GM12878 (cell line): ENCODE data around the gene MIA2. TPM values are rescaled to one million over a fixed set of nuclear protein-coding genes. Genes with fewer than 3 reads are reported as not detected.
A peak's percentile ranks its signal among the peaks of the same experiment; 100 is the strongest.

Experiments
- ATAC-seq: fragments of 200-7000 bp; cut with Tn5 transposase; 3 replicates; pipeline ENCODE4 v1.9.1; 2020; ENCODE audit warnings: mild to moderate bottlenecking, moderate library complexity
- BruUV-seq: library from RNA; stranded (reverse); fragments of 400-500 nt; replicated peaks from 2 replicates; lab custom pipeline; 2021; lab: Mats Ljungman, UMichigan
- CTCF ChIA-PET: fragments of 300-600 bp; sonication (Branson Sonifier 250); formaldehyde crosslinking; extraction: SDS; loops from one replicate; lab custom pipeline; 2021; ENCODE audit warnings: inconsistent platforms; lab: Yijun Ruan, JAX
- POLR2A ChIA-PET: fragments of 350-600 bp; formaldehyde crosslinking; extraction: SDS; loops from one replicate; lab custom pipeline; 2021; ENCODE audit warnings: inconsistent platforms; lab: Charles Lee
- RAD21 ChIA-PET: fragments of 300-600 bp; sonication (Branson Sonifier 250); formaldehyde crosslinking; loops from one replicate; lab custom pipeline; 2023; ENCODE audit warnings: antibody characterized with exemption; ENCODE audit not compliant: unreplicated experiment; lab: Charles Lee
- SMC1A ChIA-PET: fragments of 300-600 bp; sonication (Branson Sonifier 250); formaldehyde crosslinking; loops from one replicate; lab custom pipeline; 2023; ENCODE audit not compliant: unreplicated experiment, uncharacterized antibody; lab: Charles Lee
- DNase-seq: peaks from one replicate; pipeline ENCODE4 v3.0.0-alpha.2; 2011; ENCODE audit warnings: low read depth, low spot score
- FAIRE-seq: peaks from 3 replicates; lab custom pipeline; 2011; peaks lifted over from hg19 to GRCh38; lab: Jason Lieb, UNC
- H2AFZ ChIP-seq: 2 replicates; pipeline ENCODE4 v1.6.0; 2011; ENCODE audit warnings: low read depth, low read length, control low read depth; ENCODE audit not compliant: control insufficient read depth
- H3K27ac ChIP-seq: 2 replicates; pipeline ENCODE4 v1.5.1; 2011; ENCODE audit warnings: control low read depth; ENCODE audit not compliant: control insufficient read depth, insufficient read depth
- H3K27me3 ChIP-seq, 2 experiments: replicated peaks in 1 of 2; 2 replicates each; pipeline versions ENCODE4 v1.6.0 to v1.6.1; 2011; ENCODE audit warnings: low read length in 1 of 2; ENCODE audit not compliant: control insufficient read depth in 2 of 2, insufficient read depth in 2 of 2
- H3K36me3 ChIP-seq, 2 experiments: 2 replicates each; pipeline ENCODE4 v1.5.1; 2011; ENCODE audit warnings: low read length in 1 of 2; ENCODE audit not compliant: control insufficient read depth in 2 of 2, insufficient read depth in 2 of 2
- H3K4me1 ChIP-seq: 2 replicates; pipeline ENCODE4 v1.6.1; 2011; ENCODE audit warnings: mild to moderate bottlenecking, low read length, moderate library complexity, mixed read lengths; ENCODE audit not compliant: control insufficient read depth, insufficient read depth
- H3K4me2 ChIP-seq: 2 replicates; pipeline ENCODE4 v1.6.0; 2011; ENCODE audit warnings: control low read depth; ENCODE audit not compliant: control insufficient read depth, insufficient read depth
- H3K4me3 ChIP-seq: fragments of 200-600 bp; sonication (generic); 2 replicates; pipeline ENCODE4 v1.5.1; 2016
- H3K79me2 ChIP-seq: 2 replicates; pipeline ENCODE4 v1.6.0; 2011; ENCODE audit warnings: low read length; ENCODE audit not compliant: control insufficient read depth, insufficient read depth
- H3K9ac ChIP-seq: 2 replicates; pipeline ENCODE4 v1.8.0; 2011; ENCODE audit warnings: low read length, control low read depth, mixed read lengths; ENCODE audit not compliant: control insufficient read depth, insufficient read depth
- H3K9me3 ChIP-seq: replicated peaks from 3 replicates; pipeline ENCODE4 v1.5.1; 2011; ENCODE audit warnings: mild to moderate bottlenecking, low read length; ENCODE audit not compliant: control insufficient read depth, insufficient read depth
- H4K20me1 ChIP-seq: 2 replicates; pipeline ENCODE4 v1.6.0; 2011; ENCODE audit not compliant: control insufficient read depth, insufficient read depth
- CBFB ChIP-seq: IDR thresholded peaks from 2 replicates; pipeline ENCODE4 v1.6.1; 2016; ENCODE audit warnings: antibody characterized with exemption, low read depth
- CBX5 ChIP-seq: sonication (generic); IDR thresholded peaks from 2 replicates; pipeline ENCODE4 v1.6.1; 2016; ENCODE audit warnings: low read depth, moderate library complexity, mild to moderate bottlenecking, inconsistent platforms
- KAT2A ChIP-seq: conservative IDR thresholded peaks from 2 replicates; pipeline ENCODE4 v1.6.1; 2011; ENCODE audit warnings: low read depth, low read length; ENCODE audit not compliant: control insufficient read depth
- MTA3 ChIP-seq: IDR thresholded peaks from 2 replicates; pipeline ENCODE4 v1.6.1; 2012; ENCODE audit warnings: low read length, inconsistent platforms, borderline replicate concordance
- NFYA ChIP-seq: IDR thresholded peaks from 2 replicates; pipeline ENCODE4 v1.6.1; 2011; ENCODE audit warnings: low read depth, mild to moderate bottlenecking, low read length, improper control_type of control experiment, borderline replicate concordance
- PAX5 ChIP-seq: IDR thresholded peaks from 2 replicates; pipeline ENCODE4 v1.6.1; 2011; ENCODE audit warnings: low read depth, low read length, borderline replicate concordance
- PML ChIP-seq: IDR thresholded peaks from 2 replicates; pipeline ENCODE4 v1.6.1; 2012; ENCODE audit warnings: low read length, inconsistent platforms
- POLR2AphosphoS5 ChIP-seq: IDR thresholded peaks from 2 replicates; pipeline ENCODE4 v1.6.1; 2011; ENCODE audit warnings: mild to moderate bottlenecking, low read length, inconsistent platforms
- TBL1XR1 ChIP-seq: IDR thresholded peaks from 2 replicates; pipeline ENCODE4 v1.6.1; 2012; ENCODE audit warnings: low read depth, low read length, improper control_type of control experiment
- ZBED1 ChIP-seq: IDR thresholded peaks from 2 replicates; pipeline ENCODE4 v1.6.1; 2016; ENCODE audit warnings: borderline replicate concordance
- WGBS: methylation state at CpG from one replicate; pipeline ENCODE4 v1.1.6; 2016; ENCODE audit warnings: low lambda C conversion rate; ENCODE audit not compliant: insufficient replicate concordance, insufficient coverage; ENCODE audit errors: missing lambda C conversion rate; 5-methylcytosine and 5-hydroxymethylcytosine counted together
- in situ Hi-C: fragments of 300-500 bp; cut with MboI; formaldehyde crosslinking; loops from 9 replicates; pipeline ENCODE4 v1.14.3; 2018; ENCODE audit warnings: mixed read lengths
- intact Hi-C: fragments of 100-400 bp; cut with micrococcal nuclease; formaldehyde crosslinking; loops from one replicate; pipeline ENCODE4 v1.14.2; 2022; ENCODE audit not compliant: unreplicated experiment
- polyA plus RNA-seq, 11 experiments: library from polyadenylated mRNA; depleted of rRNA in 4 of 11; unstranded in 6 of 11; stranded (reverse) in 5 of 11; fragments of >200 nt; fragmentation: Nextera tagmentation in 4 of 11; fragmentation: Illumina TruSeq in 1 of 11; extraction: Ambion mirVana in 4 of 11; extraction: Trizol in 1 of 11; gene quantifications; 1 replicate in 1 of 11; 2 replicates in 10 of 11; pipeline versions ENCODE4 v1.2.1 to v1.2.3, GENCODE V29; 2011 to 2016; ENCODE audit warnings: inconsistent platforms in 2 of 11, missing spikeins in 2 of 11, low read depth in 1 of 11
- total RNA-seq, 4 experiments: library from RNA; depleted of rRNA in 3 of 4; stranded (reverse); fragments of >200 nt in 3 of 4; fragmentation: Illumina TruSeq in 1 of 4; extraction: Trizol in 1 of 4; gene quantifications; 2 replicates each; pipeline versions ENCODE4 v1.2.1 to v1.2.3, GENCODE V29; 2013 to 2021

The MIA2 gene
- total and polyA plus RNA-seq, 10 of the 15 experiments (the other 5 are each of a cell fraction or from before 2014, with no cell fraction given) = 6.3 to 36.8 (median 17.1) TPM

DNA sequence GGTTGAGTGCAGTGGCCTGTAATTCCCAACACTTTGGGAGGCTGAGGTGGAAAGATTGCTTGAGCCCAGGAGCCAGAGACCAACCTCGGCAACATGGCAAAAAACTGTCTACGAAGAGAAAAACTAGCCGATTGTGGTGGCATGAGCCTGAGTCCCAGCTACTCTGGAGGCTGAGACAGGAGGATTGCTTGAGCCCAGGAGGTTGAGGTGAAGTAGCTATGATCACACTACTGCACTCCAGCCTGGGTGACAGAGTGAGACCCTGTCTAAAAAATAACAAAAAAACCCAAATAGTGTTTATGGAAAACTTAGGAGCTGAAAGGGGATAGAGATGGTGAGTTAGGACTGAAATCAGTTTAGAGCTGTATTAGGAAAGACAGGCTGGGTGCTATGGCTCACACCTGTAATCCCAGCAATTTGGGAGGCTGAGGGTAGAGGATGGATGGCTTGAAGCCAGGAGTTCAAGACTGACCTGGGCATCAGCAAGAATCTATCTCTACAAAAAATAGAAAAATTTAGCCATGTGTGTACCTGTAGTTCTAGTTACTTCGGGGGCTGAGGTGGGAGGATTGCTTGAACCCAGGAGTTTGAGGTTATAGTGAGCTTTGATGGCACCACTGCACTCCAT lies 49.0 kb upstream of the MIA2 start:
- POLR2A ChIA-PET = interaction anchor here (0.5 to 1.2 kb wide), 3 partner anchors 14 to 88 kb away, joined by 4 to 5 read pairs (median 4); partner anchors contain the start of gene TRAPPC6B
- Histone ChIP-seq H3K9ac (no peak overlapping the region), H3K79me2 (peaks cover 2% of the 10 kb centered on the region), H2AFZ (no peak overlapping the region), H3K9me3 (no peaks in the 10 kb centered on the region), H3K27ac (no peak overlapping the region), H4K20me1 (no peaks in the 10 kb centered on the region), H3K27me3 (no peaks in the 10 kb centered on the region), H3K36me3 (peaks cover 8 to 28% of the 10 kb centered on the region in 2 experiments), H3K4me3 (no peak overlapping the region), H3K4me1 (no peaks in the 10 kb centered on the region), H3K4me2 (no peak overlapping the region)
- CTCF ChIA-PET = no interaction called here
- no peak for DNase-seq
- no TSS peak for BruUV-seq
- SMC1A ChIA-PET = interaction anchor here (1.0 to 1.2 kb wide), 2 partner anchors 14 to 59 kb away, joined by 3 to 6 read pairs; partner anchors contain the start of gene TRAPPC6B
- intact Hi-C loops (no loop called here), in situ Hi-C loops (no loop called here)
- FAIRE-seq = no peak
- 100% methylated on average over 4 of the region's 4 CpGs for WGBS
- TF ChIP-seq CBX5 (no peak), ZBED1 (0 out of 2 replicates have a peak, but pooled peaks have one; percentile 2), POLR2AphosphoS5 (peak; percentile 78)
- RAD21 ChIA-PET = no interaction called here
- ATAC-seq = no peak

DNA sequence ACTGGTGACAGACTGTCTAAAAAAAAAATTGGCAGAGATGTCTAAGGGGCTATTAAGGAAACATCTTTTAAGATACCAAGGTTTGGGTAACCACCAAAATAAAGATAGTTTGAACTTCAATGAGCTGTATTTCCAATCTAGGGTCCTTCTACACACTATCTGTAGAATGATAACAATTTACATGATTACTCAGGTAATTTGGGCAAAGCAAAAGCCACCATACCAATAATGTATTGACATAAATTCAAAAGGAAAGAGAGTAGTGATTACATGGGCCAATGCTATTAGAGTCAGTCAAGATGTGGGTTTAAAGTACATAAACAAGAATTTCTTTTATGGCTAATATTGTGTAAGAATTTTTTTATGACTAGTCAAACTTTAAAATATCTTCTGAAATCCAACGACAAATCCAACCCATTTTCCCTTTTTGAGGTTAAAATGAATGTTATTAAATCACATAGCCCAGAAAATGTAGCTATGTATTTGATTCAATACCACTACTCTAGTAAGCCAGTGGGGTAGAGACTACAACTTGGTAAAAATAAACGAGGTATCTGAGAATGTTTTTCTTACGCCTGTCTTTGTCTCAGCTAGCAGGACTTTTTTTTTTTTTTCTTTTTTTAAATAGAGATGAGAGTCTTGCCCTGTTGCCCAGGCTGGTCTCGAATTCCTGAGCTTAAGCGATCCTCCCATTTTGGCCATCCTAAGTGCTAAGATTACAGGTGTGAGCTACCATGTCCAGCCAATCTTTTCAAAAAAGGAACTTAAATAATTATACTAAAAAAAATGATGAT lies 48.3 kb upstream of the MIA2 start:
- Histone ChIP-seq H3K4me3 (no peak overlapping the region), H3K27me3 (no peaks in the 10 kb centered on the region), H3K79me2 (peaks cover 2% of the 10 kb centered on the region), H3K27ac (no peak overlapping the region), H3K9ac (no peak overlapping the region), H3K4me2 (no peak overlapping the region), H3K36me3 (peaks cover 8 to 21% of the 10 kb centered on the region in 2 experiments), H3K4me1 (no peaks in the 10 kb centered on the region), H3K9me3 (no peaks in the 10 kb centered on the region), H4K20me1 (no peaks in the 10 kb centered on the region), H2AFZ (no peak overlapping the region)
- in situ Hi-C loops (no loop called here), intact Hi-C loops (no loop called here)
- RAD21 ChIA-PET = no interaction called here
- no peak for TF ChIP-seq NFYA
- 0 out of 2 replicates have a peak, but pooled peaks have one; percentile 1 for TF ChIP-seq MTA3
- 0 out of 2 replicates have a peak, but pooled peaks have one; percentile 12 for TF ChIP-seq CBFB
- no peak for TF ChIP-seq KAT2A
- no peak for TF ChIP-seq TBL1XR1
- TF ChIP-seq POLR2AphosphoS5 = peak; percentile 59; the same call in 1 of the 2 replicates
- no peak for TF ChIP-seq PAX5
- peak; percentile 32; the same call in 1 of the 2 replicates for TF ChIP-seq PML
- DNase-seq (no peak), ATAC-seq (no peak), FAIRE-seq (no peak)
- BruUV-seq = no TSS peak
- CTCF ChIA-PET = interaction anchor here (0.9 to 1.1 kb wide), 2 partner anchors 46 to 191 kb away, joined by 3 read pairs; no protein-coding TSS in a partner anchor
- POLR2A ChIA-PET = interaction anchor here (0.5 to 1.2 kb wide), 3 partner anchors 15 to 87 kb away, joined by 4 to 5 read pairs (median 4); partner anchors contain the start of gene TRAPPC6B
- SMC1A ChIA-PET = interaction anchor here (0.9 to 1.2 kb wide), 3 partner anchors 15 to 66 kb away, joined by 3 to 6 read pairs (median 4); partner anchors contain the start of gene TRAPPC6B
- 76% methylated on average over 5 of the region's 5 CpGs for WGBS
